SK-N-SH (cell line): Measurements from ENCODE around the gene PHLPP1. TPM values are rescaled to one million over a fixed set of nuclear protein-coding genes. Genes with fewer than 3 reads are reported as not detected.
"Not testable (repeated sequence)": the region's sequence is repeated elsewhere in the genome, so short reads cannot be mapped to it uniquely, and the experiment has no call there.

Source experiments
- CTCF ChIA-PET: fragments of 300-600, 350-600 bp; formaldehyde crosslinking; extraction: SDS; loops from one replicate; lab custom pipeline; 2021; lab: Yijun Ruan, JAX
- POLR2A ChIA-PET: fragments of 350-600 bp; sonication (Branson Sonifier 250); formaldehyde crosslinking; extraction: SDS; loops from one replicate; lab custom pipeline; 2020; ENCODE audit warnings: antibody characterized with exemption, inconsistent platforms; lab: Yijun Ruan, JAX
- DNase-seq: peaks from one replicate; pipeline ENCODE4 v3.0.0; 2012
- H2AFZ ChIP-seq: fragments of 200-600 bp; sonication (generic); 2 replicates; pipeline ENCODE4 v1.8.1; 2016; ENCODE audit warnings: antibody characterized with exemption, mild to moderate bottlenecking, low read depth
- H3F3A ChIP-seq: fragments of 200-600 bp; sonication (generic); replicated peaks from 2 replicates; pipeline ENCODE3; 2016; ENCODE audit warnings: antibody characterized with exemption, mild to moderate bottlenecking; ENCODE audit not compliant: insufficient read depth
- H3K27ac ChIP-seq, 2 experiments: fragments of 200-500 bp in 1 of 2; fragments of 200-600 bp in 1 of 2; sonication (Bioruptor generic) in 1 of 2; sonication (generic), shearing (Covaris generic) in 1 of 2; 2 replicates each; pipeline versions ENCODE4 v1.5.1 to v1.6.1; 2014 to 2016; ENCODE audit warnings: low read depth in 2 of 2, inconsistent platforms in 1 of 2, low read length in 1 of 2, mild to moderate bottlenecking in 1 of 2, mixed read lengths in 1 of 2
- H3K27me3 ChIP-seq: fragments of 200-600 bp; sonication (generic), shearing (Covaris generic); 2 replicates; pipeline ENCODE4 v1.6.1; 2016; ENCODE audit warnings: mixed run types; ENCODE audit not compliant: insufficient read depth
- H3K36me3 ChIP-seq, 2 experiments: fragments of 200-500 bp in 1 of 2; fragments of 200-600 bp in 1 of 2; sonication (Bioruptor generic) in 1 of 2; sonication (generic) in 1 of 2; replicated peaks in 1 of 2; 2 replicates each; pipeline versions ENCODE3 to v1.5.1; 2014 to 2016; ENCODE audit warnings: low read length in 1 of 2, mild to moderate bottlenecking in 1 of 2; ENCODE audit not compliant: insufficient read depth in 2 of 2, control insufficient read depth in 1 of 2
- H3K4me1 ChIP-seq, 2 experiments: fragments of 200-500 bp in 1 of 2; fragments of 200-600 bp in 1 of 2; sonication (Bioruptor generic) in 1 of 2; sonication (generic), shearing (Covaris generic) in 1 of 2; 2 replicates each; pipeline versions ENCODE4 v1.5.1 to v1.6.1; 2014 to 2016; ENCODE audit warnings: low read depth in 1 of 2, low read length in 1 of 2, mixed run types in 1 of 2; ENCODE audit not compliant: insufficient read depth in 2 of 2, control insufficient read depth in 1 of 2
- H3K4me2 ChIP-seq: fragments of 200-600 bp; sonication (generic), shearing (Covaris generic); 2 replicates; pipeline ENCODE4 v1.6.1; 2017; ENCODE audit warnings: mixed run types
- H3K4me3 ChIP-seq, 2 experiments: fragments of 200-500 bp in 1 of 2; fragments of 200-600 bp in 1 of 2; sonication (Bioruptor generic) in 1 of 2; sonication (generic), shearing (Covaris generic) in 1 of 2; 2 replicates each; pipeline versions ENCODE4 v1.5.1 to v1.8.1; 2014 to 2016; ENCODE audit warnings: low read depth in 2 of 2, inconsistent platforms in 1 of 2, low read length in 1 of 2, mild to moderate bottlenecking in 1 of 2, mixed read lengths in 1 of 2, moderate library complexity in 1 of 2
- H3K79me2 ChIP-seq: fragments of 200-600 bp; sonication (generic); 2 replicates; pipeline ENCODE4 v1.8.1; 2017; ENCODE audit warnings: mild to moderate bottlenecking; ENCODE audit not compliant: insufficient read depth
- H3K9ac ChIP-seq: fragments of 200-600 bp; sonication (generic); 2 replicates; pipeline ENCODE4 v1.6.1; 2017; ENCODE audit warnings: mixed run types
- H3K9me2 ChIP-seq: fragments of 200-600 bp; sonication (generic); 2 replicates; pipeline ENCODE4 v1.6.1; 2017; ENCODE audit warnings: mixed run types
- H3K9me3 ChIP-seq: fragments of 200-600 bp; sonication (generic); 2 replicates; pipeline ENCODE4 v1.6.1; 2017; ENCODE audit warnings: mixed run types, mild to moderate bottlenecking, moderate library complexity
- H4K20me1 ChIP-seq: fragments of 200-600 bp; sonication (generic); 2 replicates; pipeline ENCODE4 v1.6.1; 2017; ENCODE audit warnings: mild to moderate bottlenecking, mixed run types; ENCODE audit not compliant: insufficient read depth
- CTCF ChIP-seq: fragments of 200-600 bp; sonication (generic); IDR thresholded peaks from 2 replicates; pipeline ENCODE4 v1.6.1; 2017; ENCODE audit warnings: antibody characterized with exemption, mild to moderate bottlenecking, moderate library complexity
- FOXJ3 ChIP-seq: sonication (generic); formaldehyde crosslinking; IDR thresholded peaks from 2 replicates; pipeline ENCODE4 v1.5.1; 2020; ENCODE audit warnings: mild to moderate bottlenecking, missing genetic modification reagents
- GATA2 ChIP-seq: sonication (generic); formaldehyde crosslinking; IDR thresholded peaks from 2 replicates; pipeline ENCODE4 v1.5.0; 2020; ENCODE audit warnings: mild to moderate bottlenecking, missing genetic modification reagents
- POLR2AphosphoS5 ChIP-seq: IDR thresholded peaks from 2 replicates; pipeline ENCODE4 v1.6.1; 2012; ENCODE audit warnings: low read depth, low read length
- RAD21 ChIP-seq: IDR thresholded peaks from 2 replicates; pipeline ENCODE4 v1.6.1; 2012; ENCODE audit warnings: mild to moderate bottlenecking, low read length
- TAF1 ChIP-seq: IDR thresholded peaks from 2 replicates; pipeline ENCODE4 v1.6.1; 2012; ENCODE audit warnings: low read depth, mild to moderate bottlenecking, low read length, moderate library complexity, borderline replicate concordance
- TCF12 ChIP-seq: IDR thresholded peaks from 2 replicates; pipeline ENCODE4 v1.4.0; 2012
- YY1 ChIP-seq: IDR thresholded peaks from 2 replicates; pipeline ENCODE4 v1.4.0; 2012; ENCODE audit warnings: low read depth, mild to moderate bottlenecking
- WGBS: methylation state at CpG from one replicate; pipeline ENCODE4 v1.1.6; 2017; ENCODE audit warnings: low lambda C conversion rate; 5-methylcytosine and 5-hydroxymethylcytosine counted together
- polyA plus RNA-seq, 3 experiments: library from polyadenylated mRNA; depleted of rRNA; stranded (reverse); fragments of >200 nt; gene quantifications; 2 replicates each; pipeline ENCODE4 v1.2.3, GENCODE V29; 2012

The PHLPP1 gene
- polyA plus RNA-seq, 1 of the 3 experiments (the other 2 are of a cell fraction), result 4.6 TPM

- Histone ChIP-seq H3K9ac (no peak overlapping the region), H3F3A (peaks cover 5% of the 10 kb centered on the region), H3K9me2 (no peaks in the 10 kb centered on the region), H3K79me2 (no peaks in the 10 kb centered on the region; the same call in 1 of the 2 replicates), H3K27ac (no peak overlapping the region), H3K4me2 (no peak overlapping the region), H3K36me3 (no peaks in the 10 kb centered on the region), H4K20me1 (no peaks in the 10 kb centered on the region), H3K9me3 (no peaks in the 10 kb centered on the region), H3K4me1 (no peaks in the 10 kb centered on the region), H2AFZ (no peak overlapping the region), H3K27me3 (no peaks in the 10 kb centered on the region), H3K4me3 (no peak overlapping the region)
- no peak for DNase-seq
- POLR2A ChIA-PET, result no interaction called here
- no peak for TF ChIP-seq FOXJ3 (CRISPR knock-in tag)
- TF ChIP-seq POLR2AphosphoS5, result no peak
- no peak for TF ChIP-seq TAF1
- no peak for TF ChIP-seq YY1
- TF ChIP-seq TCF12, result no peak
- TF ChIP-seq GATA2 (CRISPR knock-in tag), result no peak
- no peak for TF ChIP-seq CTCF
- WGBS, result 59% methylated on average over 2 of the region's 2 CpGs
- CTCF ChIA-PET, result no interaction called here
Observed at GRCh38 chr18:62912885-62913284, 197.5 kb downstream of the PHLPP1 start.

- H4K20me1 ChIP-seq, H3K4me3 ChIP-seq, H3K27me3 ChIP-seq, H3K27ac ChIP-seq, H3K9me2 ChIP-seq, H3K4me1 ChIP-seq, H3K79me2 ChIP-seq, H2AFZ ChIP-seq, H3K9ac ChIP-seq, POLR2A ChIA-PET, H3K4me2 ChIP-seq, H3F3A ChIP-seq, H3K36me3 ChIP-seq, DNase-seq, H3K9me3 ChIP-seq: not testable (repeated sequence)
- 90% methylated on average over 7 of the region's 7 CpGs for WGBS
- CTCF ChIA-PET, result interaction anchor here (1.2 kb wide), 1 partner anchor 327 kb away, joined by 3 read pairs; no protein-coding TSS in a partner anchor
Observed at GRCh38 chr18:62913824-62914223, 198.5 kb downstream of the PHLPP1 start.

DNA sequence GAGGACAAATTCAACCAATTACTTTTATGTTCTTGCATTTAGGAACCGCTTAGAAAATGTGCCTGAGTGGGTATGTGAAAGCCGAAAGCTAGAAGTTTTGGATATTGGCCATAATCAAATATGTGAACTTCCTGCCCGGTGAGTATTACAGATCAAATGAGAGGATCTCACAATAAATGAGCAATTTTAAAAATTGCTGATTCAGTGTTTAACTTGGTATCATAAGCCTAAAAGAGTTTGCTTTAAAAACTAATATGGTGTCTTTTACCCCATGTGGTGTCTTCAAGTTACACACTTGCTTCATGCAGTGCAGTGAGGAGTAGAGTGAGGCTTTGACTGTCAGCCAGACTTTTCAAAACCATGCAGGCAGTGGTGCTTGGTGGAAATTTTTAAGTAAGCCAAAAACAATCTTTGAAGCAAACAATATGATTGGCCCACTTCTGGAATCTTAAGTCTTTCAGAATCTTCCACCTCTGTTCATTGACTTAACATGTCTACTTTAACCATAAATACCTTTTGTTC lies 199.6 kb downstream of the PHLPP1 start:
- no peak for DNase-seq
- no peak overlapping the region for H3K4me2 ChIP-seq
- H3K9me3 ChIP-seq, result no peaks in the 10 kb centered on the region
- WGBS, result 97% methylated on average over 3 of the region's 3 CpGs
- peaks cover 5% of the 10 kb centered on the region for H3F3A ChIP-seq
- no peak overlapping the region for H3K9ac ChIP-seq
- H3K27me3 ChIP-seq, result no peaks in the 10 kb centered on the region
- ChIA-PET POLR2A (no interaction called here), CTCF (interaction anchor here (0.6 kb wide), 1 partner anchor 497 kb away, joined by 3 read pairs; no protein-coding TSS in a partner anchor)
- no peak overlapping the region for H3K4me3 ChIP-seq
- H3K36me3 ChIP-seq, result no peaks in the 10 kb centered on the region
- H3K4me1 ChIP-seq, result no peaks in the 10 kb centered on the region
- no peaks in the 10 kb centered on the region for H4K20me1 ChIP-seq
- no peak overlapping the region for H3K27ac ChIP-seq
- H3K9me2 ChIP-seq, result no peaks in the 10 kb centered on the region
- TF ChIP-seq RAD21, result no peak
- no peaks in the 10 kb centered on the region; the same call in 1 of the 2 replicates for H3K79me2 ChIP-seq
- no peak overlapping the region for H2AFZ ChIP-seq
